ENCODE results near the gene PAPOLG. TPM values are rescaled to one million over a fixed set of nuclear protein-coding genes. Genes with fewer than 3 reads are reported as not detected.

Gene PAPOLG
- total and polyA plus RNA-seq, 9 donors, result 8.0 to 18.4 (median 15.5) TPM

DNA sequence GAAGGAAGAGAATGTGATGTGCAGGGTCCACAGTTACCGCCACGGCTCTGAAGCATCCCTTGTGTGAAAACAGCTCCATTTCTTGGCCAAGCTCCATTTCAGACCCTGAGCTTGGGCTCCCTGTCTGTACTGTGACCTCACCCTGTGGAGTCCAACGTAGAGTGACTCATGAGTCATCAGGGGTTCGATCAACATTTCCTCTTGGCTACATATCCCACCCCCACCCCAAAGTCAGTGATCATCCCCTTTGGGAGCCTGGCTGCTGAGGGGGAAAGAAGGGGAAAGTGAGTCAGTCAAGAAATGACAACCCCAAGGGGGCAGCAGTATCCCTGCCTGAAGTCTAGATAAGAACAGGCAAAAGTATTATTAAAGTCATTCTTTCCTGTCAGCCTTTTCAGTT, 62.2 kb downstream of the PAPOLG start:
- Histone ChIP-seq H3K4me1 (ENCODE audit: insufficient read depth) (no peaks in the 10 kb centered on the region), H3K4me3 (no peak overlapping the region), H3K27ac (no peak overlapping the region), H3K27me3 (no peaks in the 10 kb centered on the region), H3K36me3 (no peaks in the 10 kb centered on the region), H3K9me3 (no peaks in the 10 kb centered on the region)
- no peak for TF ChIP-seq CTCF (IDR thresholded peaks at IDR 0.05)
- no peak for TF ChIP-seq POLR2A (IDR thresholded peaks at IDR 0.05)
- TF ChIP-seq EP300 (IDR thresholded peaks at IDR 0.05), result no peak
- intact Hi-C loops (cut with DNase I), result no loop called here
- WGBS, 3 donors, result 70 to 76% (median 74%) methylated on average over 4 of the region's 4 CpGs
- DNase-seq, result no peak

DNA sequence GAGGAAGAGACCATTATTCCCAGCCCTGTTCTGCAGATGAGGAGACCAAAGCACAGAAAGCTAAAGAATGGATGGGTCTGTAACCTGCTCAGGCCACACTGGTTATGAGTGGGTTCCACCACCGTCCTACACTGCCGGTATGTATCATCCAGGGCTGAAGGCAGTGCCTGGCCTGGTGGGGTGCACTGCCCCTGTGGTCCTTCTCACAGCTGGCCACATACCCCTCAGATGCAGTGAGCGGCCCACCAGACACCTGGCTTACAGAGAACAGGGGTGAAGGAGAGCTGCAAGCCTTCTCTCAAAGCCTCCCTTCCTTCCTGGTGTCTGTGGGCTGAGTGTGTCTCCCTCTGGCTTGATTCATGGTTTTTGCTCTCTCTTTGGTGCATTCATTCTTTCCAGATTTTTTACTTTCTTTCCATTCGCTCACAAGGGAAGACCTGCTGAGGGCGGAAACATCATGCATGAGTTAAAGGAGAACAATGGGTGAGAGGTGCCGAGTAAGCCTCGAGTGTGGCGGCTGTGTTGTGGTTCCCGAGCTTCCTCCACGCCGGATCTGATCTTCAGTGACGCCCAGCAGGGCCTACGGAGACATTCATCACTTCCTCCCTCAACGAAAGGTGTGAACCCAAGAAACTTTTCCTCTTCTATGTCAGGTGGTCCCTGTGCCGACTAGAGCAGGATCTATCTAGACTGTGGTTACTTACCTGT, 63.2 kb downstream of the PAPOLG start:
- Histone ChIP-seq H3K4me1 (ENCODE audit: insufficient read depth) (no peaks in the 10 kb centered on the region), H3K36me3 (no peaks in the 10 kb centered on the region), H3K27me3 (no peaks in the 10 kb centered on the region), H3K9me3 (no peaks in the 10 kb centered on the region), H3K4me3 (no peak overlapping the region), H3K27ac (no peak overlapping the region)
- DNase-seq, result no peak
- intact Hi-C loops (cut with DNase I), result no loop called here
- TF ChIP-seq POLR2A (IDR thresholded peaks at IDR 0.05) (no peak), CTCF (IDR thresholded peaks at IDR 0.05) (no peak), EP300 (IDR thresholded peaks at IDR 0.05) (no peak)
- WGBS, 3 donors, result 89 to 92% (median 90%) methylated on average over 15 of the region's 15 CpGs

DNA sequence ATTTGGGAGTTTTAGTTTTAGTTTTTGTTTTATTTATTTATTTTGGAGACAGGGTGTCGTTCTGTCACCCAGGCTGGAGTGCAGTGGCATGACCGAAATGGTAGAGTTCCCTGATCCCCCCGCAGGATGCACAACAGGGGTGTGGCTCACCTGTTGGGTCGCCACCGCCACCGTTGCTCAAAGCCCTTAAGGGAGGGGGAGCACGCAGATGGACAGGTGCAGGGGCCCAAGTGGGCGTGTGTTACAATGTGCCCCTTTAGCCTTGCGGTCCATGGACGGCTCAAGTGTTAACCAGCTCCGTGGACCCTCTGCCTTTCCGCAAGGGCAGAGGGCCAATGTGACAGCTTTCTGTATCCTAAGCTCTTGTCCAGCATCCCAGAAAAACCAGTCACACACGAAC, 63.9 kb downstream of the PAPOLG start:
- H3K9me3 ChIP-seq, result no peaks in the 10 kb centered on the region
- DNase-seq, result no peak
- no peaks in the 10 kb centered on the region for H3K27me3 ChIP-seq
- H3K4me3 ChIP-seq, result no peak overlapping the region
- TF ChIP-seq CTCF (IDR thresholded peaks at IDR 0.05), result no peak
- TF ChIP-seq EP300 (IDR thresholded peaks at IDR 0.05), result no peak
- no peak for TF ChIP-seq POLR2A (IDR thresholded peaks at IDR 0.05)
- H3K36me3 ChIP-seq, result no peaks in the 10 kb centered on the region
- 91 to 94% (median 92%) methylated on average over 13 of the region's 13 CpGs for WGBS, 3 donors
- H3K4me1 ChIP-seq (ENCODE audit: insufficient read depth), result no peaks in the 10 kb centered on the region
- intact Hi-C loops (cut with DNase I), result no loop called here
- H3K27ac ChIP-seq, result no peak overlapping the region

- DNase-seq, result no peak
- intact Hi-C loops (cut with DNase I), result no loop called here
- Histone ChIP-seq H3K36me3 (no peaks in the 10 kb centered on the region), H3K27ac (no peak overlapping the region), H3K4me1 (ENCODE audit: insufficient read depth) (no peaks in the 10 kb centered on the region), H3K9me3 (no peaks in the 10 kb centered on the region), H3K27me3 (no peaks in the 10 kb centered on the region), H3K4me3 (no peak overlapping the region)
- no peak for TF ChIP-seq POLR2A (IDR thresholded peaks at IDR 0.05)
- no peak for TF ChIP-seq EP300 (IDR thresholded peaks at IDR 0.05)
- TF ChIP-seq CTCF (IDR thresholded peaks at IDR 0.05), result no peak
- WGBS, 3 donors, result 91 to 92% (median 91%) methylated on average over 12 of the region's 12 CpGs
Observed at GRCh38 chr2:60820416-60821132, 64.5 kb downstream of the PAPOLG start.
